IMR-90 (cell line): ENCODE measurements around the gene TTI1. TPM values are rescaled to one million over a fixed set of nuclear protein-coding genes. Genes with fewer than 3 reads are reported as not detected.

Source experiments
- ATAC-seq: fragments of 200-7000 bp; cut with Tn5 transposase; 2 replicates; pipeline ENCODE4 v1.9.1; 2020; ENCODE audit warnings: low read depth, mild to moderate bottlenecking, moderate library complexity
- BruUV-seq: library from RNA; stranded (reverse); fragments of 400-500 nt; replicated peaks from 2 replicates; lab custom pipeline; 2021; lab: Mats Ljungman, UMichigan
- CTCF ChIA-PET: fragments of 300-600 bp; formaldehyde crosslinking; extraction: SDS; loops from one replicate; lab custom pipeline; 2021; ENCODE audit warnings: antibody characterized with exemption; lab: Yijun Ruan, JAX
- POLR2A ChIA-PET: fragments of 300-600 bp; sonication (Branson Sonifier 250); formaldehyde crosslinking; loops from one replicate; lab custom pipeline; 2022; ENCODE audit warnings: antibody characterized with exemption; ENCODE audit not compliant: unreplicated experiment; lab: Charles Lee
- DNase-seq: peaks from one replicate; pipeline ENCODE4 v3.0.0; 2013
- H2AFZ ChIP-seq: replicated peaks from 2 replicates; pipeline ENCODE3; 2013; ENCODE audit warnings: low read length, mild to moderate bottlenecking; ENCODE audit not compliant: poor library complexity
- H2AK5ac ChIP-seq: 2 replicates; pipeline ENCODE4 v1.6.1; 2013; ENCODE audit warnings: low read depth, low read length, inconsistent platforms
- H2AK9ac ChIP-seq: replicated peaks from 2 replicates; pipeline ENCODE3; 2013; ENCODE audit warnings: mild to moderate bottlenecking, low read depth, low read length, moderate library complexity; ENCODE audit not compliant: poor library complexity
- H2BK120ac ChIP-seq: 2 replicates; pipeline ENCODE4 v1.6.1; 2013; ENCODE audit warnings: low read depth, low read length, inconsistent platforms
- H2BK15ac ChIP-seq: 3 replicates; pipeline ENCODE4 v1.6.1; 2013; ENCODE audit warnings: low read depth, low read length, inconsistent platforms
- H2BK20ac ChIP-seq: 2 replicates; pipeline ENCODE4 v1.6.1; 2013; ENCODE audit warnings: low read depth, mild to moderate bottlenecking, inconsistent platforms, low read length, moderate library complexity
- H2BK5ac ChIP-seq: 2 replicates; pipeline ENCODE4 v1.6.1; 2013; ENCODE audit warnings: mild to moderate bottlenecking, low read depth, low read length, inconsistent platforms; ENCODE audit not compliant: poor library complexity, severe bottlenecking
- H3K14ac ChIP-seq: replicated peaks from 2 replicates; pipeline ENCODE4 v1.6.1; 2013; ENCODE audit warnings: low read depth, low read length, inconsistent platforms
- H3K18ac ChIP-seq: 2 replicates; pipeline ENCODE4 v1.6.1; 2013; ENCODE audit warnings: low read depth, low read length, control low read depth
- H3K23ac ChIP-seq: 2 replicates; pipeline ENCODE4 v1.6.1; 2013; ENCODE audit warnings: low read depth, low read length, inconsistent platforms
- H3K27ac ChIP-seq: 2 replicates; pipeline ENCODE4 v1.5.1; 2013; ENCODE audit warnings: mild to moderate bottlenecking, control low read depth, low read length; ENCODE audit not compliant: insufficient read depth
- H3K27me3 ChIP-seq: 2 replicates; pipeline ENCODE4 v1.6.1; 2013; ENCODE audit warnings: low read length; ENCODE audit not compliant: control insufficient read depth, insufficient read depth
- H3K36me3 ChIP-seq: 2 replicates; pipeline ENCODE4 v1.6.1; 2013; ENCODE audit warnings: low read length, mixed read lengths; ENCODE audit not compliant: control insufficient read depth, insufficient read depth
- H3K4ac ChIP-seq: 2 replicates; pipeline ENCODE4 v1.6.1; 2013; ENCODE audit warnings: low read depth, low read length, inconsistent platforms
- H3K4me1 ChIP-seq: 2 replicates; pipeline ENCODE4 v1.6.1; 2013; ENCODE audit warnings: low read length, mixed read lengths; ENCODE audit not compliant: control insufficient read depth, insufficient read depth
- H3K4me2 ChIP-seq: 2 replicates; pipeline ENCODE4 v1.6.1; 2013; ENCODE audit warnings: low read depth, mild to moderate bottlenecking, control low read depth, low read length, moderate library complexity
- H3K4me3 ChIP-seq: 2 replicates; pipeline ENCODE4 v1.5.1; 2013; ENCODE audit warnings: low read depth, mild to moderate bottlenecking, control low read depth, low read length, moderate library complexity; ENCODE audit not compliant: insufficient read depth
- H3K56ac ChIP-seq: 2 replicates; pipeline ENCODE4 v1.6.1; 2013; ENCODE audit warnings: low read length, inconsistent platforms; ENCODE audit not compliant: insufficient read depth; ENCODE audit errors: extremely low read depth
- H3K79me1 ChIP-seq, 2 experiments: 2 replicates each; pipeline ENCODE4 v1.6.1; 2013; ENCODE audit warnings: low read length in 2 of 2, inconsistent platforms in 1 of 2, low read depth in 1 of 2
- H3K9ac ChIP-seq: 2 replicates; pipeline ENCODE4 v1.6.1; 2013; ENCODE audit warnings: low read depth, low read length, control low read depth
- H3K9me1 ChIP-seq: 2 replicates; pipeline ENCODE4 v1.6.1; 2013; ENCODE audit warnings: low read length, inconsistent platforms; ENCODE audit not compliant: insufficient read depth
- H3K9me3 ChIP-seq: 2 replicates; pipeline ENCODE4 v1.6.1; 2013; ENCODE audit warnings: low read length; ENCODE audit not compliant: control insufficient read depth, insufficient read depth
- H4K20me1 ChIP-seq: 2 replicates; pipeline ENCODE4 v1.6.1; 2013; ENCODE audit warnings: low read length, inconsistent platforms; ENCODE audit not compliant: insufficient read depth
- H4K5ac ChIP-seq: 2 replicates; pipeline ENCODE4 v1.6.1; 2013; ENCODE audit warnings: mild to moderate bottlenecking, low read depth, low read length, control low read depth
- H4K8ac ChIP-seq, 2 experiments: 2 replicates each; pipeline ENCODE4 v1.6.1; 2013; ENCODE audit warnings: low read depth in 2 of 2, low read length in 2 of 2, control low read depth in 1 of 2, inconsistent platforms in 1 of 2
- H4K91ac ChIP-seq: 2 replicates; pipeline ENCODE4 v1.6.1; 2013; ENCODE audit warnings: low read depth, low read length, inconsistent platforms; ENCODE audit not compliant: insufficient read depth
- BHLHE40 ChIP-seq: fragments of 150-350 bp; IDR thresholded peaks from 2 replicates; pipeline ENCODE4 v1.6.1; 2016; ENCODE audit warnings: mild to moderate bottlenecking, low read depth, low read length
- CEBPB ChIP-seq: IDR thresholded peaks from 2 replicates; pipeline ENCODE4 v1.6.1; 2012; ENCODE audit warnings: low read depth, low read length, improper control_type of control experiment
- CHD1 ChIP-seq: IDR thresholded peaks from 2 replicates; pipeline ENCODE4 v1.6.1; 2012; ENCODE audit warnings: low read depth, low read length, improper control_type of control experiment
- FOS ChIP-seq: fragments of 150-350 bp; IDR thresholded peaks from 2 replicates; pipeline ENCODE4 v1.6.1; 2016; ENCODE audit warnings: low read depth, low read length
- MAFK ChIP-seq: IDR thresholded peaks from 2 replicates; pipeline ENCODE4 v1.6.1; 2012; ENCODE audit warnings: low read depth, low read length, improper control_type of control experiment
- MAZ ChIP-seq: IDR thresholded peaks from 2 replicates; pipeline ENCODE4 v1.6.1; 2012; ENCODE audit warnings: low read depth, mild to moderate bottlenecking, low read length, improper control_type of control experiment, moderate library complexity, borderline replicate concordance
- NFE2L2 ChIP-seq: fragments of 150-350 bp; IDR thresholded peaks from 2 replicates; pipeline ENCODE4 v1.6.1; 2016; ENCODE audit warnings: low read depth, mild to moderate bottlenecking, low read length
- POLR2A ChIP-seq: IDR thresholded peaks from 2 replicates; pipeline ENCODE4 v1.6.1; 2012; ENCODE audit warnings: mild to moderate bottlenecking, low read depth, low read length
- RAD21 ChIP-seq: IDR thresholded peaks from 2 replicates; pipeline ENCODE4 v1.6.1; 2012; ENCODE audit warnings: low read length, improper control_type of control experiment
- RFX5 ChIP-seq: IDR thresholded peaks from 2 replicates; pipeline ENCODE4 v1.8.0; 2012; ENCODE audit warnings: low read depth, mild to moderate bottlenecking, low read length, moderate library complexity
- SMC3 ChIP-seq: fragments of 150-350 bp; IDR thresholded peaks from 2 replicates; pipeline ENCODE4 v1.6.1; 2016; ENCODE audit warnings: low read depth, mild to moderate bottlenecking, antibody characterized with exemption, low read length, moderate library complexity
- WGBS, 2 experiments: methylation state at CpG; one replicate each; pipeline versions ENCODE4 v1.1.5 to v1.1.7; 2013; ENCODE audit warnings: missing lambda C conversion rate in 2 of 2; ENCODE audit not compliant: insufficient read length in 1 of 2; ENCODE audit errors: extremely low coverage in 2 of 2; 5-methylcytosine and 5-hydroxymethylcytosine counted together
- dilution Hi-C: fragments of 300-500 bp; cut with HindIII; formaldehyde crosslinking; loops from one replicate; pipeline ENCODE4 v1.14.3; 2018; ENCODE audit warnings: low sequenced_read_pairs; ENCODE audit not compliant: unreplicated experiment
- in situ Hi-C: fragments of 300-500 bp; cut with MboI; formaldehyde crosslinking; loops from 3 replicates; pipeline ENCODE4 v1.14.3; 2019; ENCODE audit warnings: low sequenced_read_pairs, inconsistent platforms, mixed read lengths
- intact Hi-C: fragments of 100-400 bp; cut with micrococcal nuclease; formaldehyde crosslinking; loops from 2 replicates; pipeline ENCODE4 v1.10.0; 2022
- polyA plus RNA-seq, 3 experiments: library from polyadenylated mRNA; depleted of rRNA; stranded (reverse); fragments of >200 nt; gene quantifications; 2 replicates each; pipeline ENCODE4 v1.2.3, GENCODE V29; 2012; ENCODE audit warnings: low replicate concordance in 1 of 3
- total RNA-seq: library from RNA; depleted of rRNA; stranded (reverse); fragments of >200 nt; gene quantifications from 2 replicates; pipeline ENCODE4 v1.2.3, GENCODE V29; 2012
- TF ChIP-seq, protein P1 (sequence below): fragments of 150-350 bp; IDR thresholded peaks from 2 replicates; pipeline ENCODE4 v1.6.1; 2016; ENCODE audit warnings: low read depth, mild to moderate bottlenecking, low read length, moderate library complexity, borderline replicate concordance

TTI1 gene
- total and polyA plus RNA-seq, 2 of the 4 experiments (the other 2 are of a cell fraction) = 12.5 to 17.6 TPM

DNA sequence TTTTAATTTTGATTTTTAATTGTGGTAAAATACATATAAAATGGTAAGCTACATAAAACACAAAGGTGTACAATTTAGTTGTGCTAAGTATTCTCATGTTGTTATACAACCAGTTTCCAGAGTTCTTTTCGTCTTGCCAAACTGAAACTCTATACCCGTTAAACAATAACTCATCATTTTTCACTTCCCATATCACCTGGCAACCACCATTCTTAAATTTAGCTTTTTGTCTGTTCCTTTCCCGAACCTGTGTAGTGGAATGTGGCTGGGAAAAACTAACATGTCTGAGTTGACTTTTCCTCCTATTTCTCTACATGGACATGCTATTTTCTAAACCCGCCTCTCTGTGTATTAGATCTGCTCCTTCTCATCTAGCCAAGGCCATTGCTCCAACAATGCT is 27.9 kb upstream of the TTI1 start:
- Histone ChIP-seq H3K14ac (no peak overlapping the region), H3K4me1 (peaks cover 6% of the 10 kb centered on the region; the same call in 1 of the 2 replicates), H3K4me2 (no peak overlapping the region), H3K4ac (no peak overlapping the region), H2BK120ac (no peak overlapping the region), H2BK5ac (no peak overlapping the region), H3K36me3 (peaks cover 36% of the 10 kb centered on the region), H3K79me1 (peaks cover 23 to 42% of the 10 kb centered on the region in 2 experiments; a peak in 3 of 4 replicates), H3K9me1 (peaks cover 8% of the 10 kb centered on the region), H2AFZ (no peak overlapping the region), H3K9me3 (no peaks in the 10 kb centered on the region), H4K5ac (no peak overlapping the region), H3K18ac (no peak overlapping the region), H3K4me3 (no peak overlapping the region), H3K27me3 (no peaks in the 10 kb centered on the region), H3K23ac (no peak overlapping the region; the same call in 1 of the 2 replicates), H2BK15ac (no peak overlapping the region), H2AK9ac (no peak overlapping the region), H2BK20ac (peak overlapping the region; percentile 47), H4K20me1 (0 out of 2 replicates have a peak, but pooled peaks cover 3% of the 10 kb centered on the region), H3K27ac (no peak overlapping the region), H2AK5ac (no peak overlapping the region), H3K56ac (no peak overlapping the region), H4K8ac (no peak overlapping the region), H4K91ac (no peak overlapping the region), H3K9ac (no peak overlapping the region)
- 100% methylated on average over 1 of the region's 4 CpGs; no CpG with 5 or more reads in 1 of the 2 experiments for WGBS, 2 experiments
- in situ Hi-C loops = loop anchor here (10.0 kb wide), 1 partner anchor 244 kb away; the partner anchor contains the start of gene BPI
- dilution Hi-C loops = no loop called here
- ChIA-PET CTCF (interaction anchor here (0.6 to 2.1 kb wide), 3 partner anchors 12 to 289 kb away, joined by 3 to 6 read pairs (median 6); no protein-coding TSS in a partner anchor), POLR2A (no interaction called here)
- DNase-seq (no peak), ATAC-seq (no peak)
- intact Hi-C loops = no loop called here
- TF ChIP-seq POLR2A (no peak), RAD21 (no peak), CEBPB (no peak), MAFK (no peak), BHLHE40 (no peak), FOS (no peak), NFE2L2 (no peak), RFX5 (no peak), MAZ (no peak), CHD1 (no peak), SMC3 (no peak)
- TF ChIP-seq, protein P1, sequence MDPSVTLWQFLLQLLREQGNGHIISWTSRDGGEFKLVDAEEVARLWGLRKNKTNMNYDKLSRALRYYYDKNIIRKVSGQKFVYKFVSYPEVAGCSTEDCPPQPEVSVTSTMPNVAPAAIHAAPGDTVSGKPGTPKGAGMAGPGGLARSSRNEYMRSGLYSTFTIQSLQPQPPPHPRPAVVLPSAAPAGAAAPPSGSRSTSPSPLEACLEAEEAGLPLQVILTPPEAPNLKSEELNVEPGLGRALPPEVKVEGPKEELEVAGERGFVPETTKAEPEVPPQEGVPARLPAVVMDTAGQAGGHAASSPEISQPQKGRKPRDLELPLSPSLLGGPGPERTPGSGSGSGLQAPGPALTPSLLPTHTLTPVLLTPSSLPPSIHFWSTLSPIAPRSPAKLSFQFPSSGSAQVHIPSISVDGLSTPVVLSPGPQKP = no peak
- BruUV-seq = no TSS peak
